Endothelial cell of umbilical vein (primary cell): Measurements from ENCODE around the gene MYO5B. TPM values are rescaled to one million over a fixed set of nuclear protein-coding genes. Genes with fewer than 3 reads are reported as not detected.

Experiments
- BruUV-seq: library from RNA; stranded (reverse); fragments of 400-500 nt; replicated peaks from 2 replicates; lab custom pipeline; 2021; lab: Mats Ljungman, UMichigan
- CTCF ChIA-PET: fragments of 300-600, 350-600 bp; sonication (Branson Sonifier 250); formaldehyde crosslinking; loops from one replicate; lab custom pipeline; 2021; ENCODE audit warnings: antibody characterized with exemption, inconsistent platforms; lab: Charles Lee
- POLR2A ChIA-PET: fragments of 300-600, 350-600 bp; sonication (Branson Sonifier 250); formaldehyde crosslinking; loops from one replicate; lab custom pipeline; 2021; ENCODE audit warnings: antibody characterized with exemption, inconsistent platforms; lab: Charles Lee
- DNase-seq: peaks from one replicate; pipeline ENCODE4 v3.0.0-alpha.2; 2011; ENCODE audit warnings: low read depth, low spot score
- FAIRE-seq: peaks from 2 replicates; lab custom pipeline; 2011; peaks lifted over from hg19 to GRCh38; lab: Jason Lieb, UNC
- H2AFZ ChIP-seq: 2 replicates; pipeline ENCODE4 v1.6.0; 2012; ENCODE audit warnings: low read depth, low read length, control low read depth, inconsistent platforms
- H3K27ac ChIP-seq: 2 replicates; pipeline ENCODE4 v1.5.1; 2011; ENCODE audit warnings: low read depth, mild to moderate bottlenecking, control low read depth, low read length, moderate library complexity; ENCODE audit not compliant: insufficient read depth
- H3K27me3 ChIP-seq, 2 experiments: 2 replicates each; pipeline versions ENCODE4 v1.6.0 to v1.6.1; 2011; ENCODE audit warnings: low read length in 2 of 2, mixed read lengths in 1 of 2; ENCODE audit not compliant: control insufficient read depth in 2 of 2, insufficient read depth in 2 of 2
- H3K36me3 ChIP-seq, 2 experiments: 2 replicates in 1 of 2; 3 replicates in 1 of 2; pipeline ENCODE4 v1.5.1; 2011; ENCODE audit warnings: low read length in 2 of 2, mild to moderate bottlenecking in 1 of 2, moderate library complexity in 1 of 2; ENCODE audit not compliant: control insufficient read depth in 2 of 2, insufficient read depth in 2 of 2; ENCODE audit errors: extremely low read depth in 1 of 2
- H3K4me1 ChIP-seq: 3 replicates; pipeline ENCODE4 v1.5.1; 2011; ENCODE audit warnings: mild to moderate bottlenecking, low read length; ENCODE audit not compliant: control insufficient read depth, insufficient read depth; ENCODE audit errors: extremely low read depth
- H3K4me2 ChIP-seq: 2 replicates; pipeline ENCODE4 v1.6.1; 2011; ENCODE audit warnings: low read length, control low read depth, mixed read lengths; ENCODE audit not compliant: insufficient read depth
- H3K4me3 ChIP-seq, 3 experiments: fragments of 200-600 bp in 1 of 3; sonication (generic), shearing (Covaris generic) in 1 of 3; replicated peaks in 1 of 3; 2 replicates each; pipeline ENCODE4 v1.5.1; 2011 to 2016; ENCODE audit warnings: control low read depth in 3 of 3, low read length in 3 of 3, mild to moderate bottlenecking in 2 of 3, inconsistent platforms in 1 of 3, low read depth in 1 of 3, moderate library complexity in 1 of 3; ENCODE audit not compliant: insufficient read depth in 1 of 3
- H3K79me2 ChIP-seq: 2 replicates; pipeline ENCODE4 v1.6.0; 2012; ENCODE audit warnings: low read length, inconsistent platforms; ENCODE audit not compliant: control insufficient read depth, insufficient read depth
- H3K9ac ChIP-seq: replicated peaks from 2 replicates; pipeline ENCODE3; 2011; ENCODE audit warnings: low read length, control low read depth; ENCODE audit not compliant: insufficient read depth; ENCODE audit errors: extremely low read depth
- H3K9me1 ChIP-seq: replicated peaks from 3 replicates; pipeline ENCODE4 v1.6.0; 2011; ENCODE audit warnings: mild to moderate bottlenecking, low read length; ENCODE audit not compliant: control insufficient read depth, insufficient read depth; ENCODE audit errors: extremely low read depth
- H3K9me3 ChIP-seq: replicated peaks from 2 replicates; pipeline ENCODE4 v1.5.1; 2012; ENCODE audit warnings: low read length, inconsistent platforms; ENCODE audit not compliant: control insufficient read depth, insufficient read depth
- H4K20me1 ChIP-seq: replicated peaks from 2 replicates; pipeline ENCODE3; 2011; ENCODE audit warnings: mild to moderate bottlenecking, low read length; ENCODE audit not compliant: control insufficient read depth, insufficient read depth; ENCODE audit errors: extremely low read depth
- EZH2 ChIP-seq: IDR thresholded peaks from 2 replicates; pipeline ENCODE4 v1.6.1; 2012; ENCODE audit warnings: borderline replicate concordance, low read depth, mild to moderate bottlenecking, moderate library complexity, low read length, inconsistent platforms; ENCODE audit not compliant: severe bottlenecking
- FOS ChIP-seq: IDR thresholded peaks from 2 replicates; pipeline ENCODE4 v1.6.1; 2011; ENCODE audit warnings: mild to moderate bottlenecking, low read length, moderate library complexity, borderline replicate concordance; ENCODE audit not compliant: insufficient read depth
- GATA2 ChIP-seq: IDR thresholded peaks from 2 replicates; pipeline ENCODE4 v1.7.0; 2011; ENCODE audit warnings: low read depth, mild to moderate bottlenecking, moderate library complexity, mixed read lengths, low read length; ENCODE audit not compliant: insufficient read length, insufficient read depth
- JUN ChIP-seq: IDR thresholded peaks from 2 replicates; pipeline ENCODE4 v1.6.1; 2011; ENCODE audit warnings: borderline replicate concordance, low read depth; ENCODE audit not compliant: insufficient read length, insufficient read depth
- MAX ChIP-seq: IDR thresholded peaks from 2 replicates; pipeline ENCODE4 v1.6.1; 2011; ENCODE audit not compliant: insufficient read depth, insufficient read length
- MYC ChIP-seq: IDR thresholded peaks from one replicate; pipeline ENCODE4 v1.6.1; 2011; ENCODE audit warnings: mild to moderate bottlenecking, low read depth, low read length
- POLR2A ChIP-seq: IDR thresholded peaks from 2 replicates; pipeline ENCODE4 v1.6.1; 2012; ENCODE audit warnings: low read depth, mild to moderate bottlenecking, control low read depth, low read length
- POLR2AphosphoS5 ChIP-seq: IDR thresholded peaks from 2 replicates; pipeline ENCODE4 v1.6.1; 2012; ENCODE audit warnings: low read depth, mild to moderate bottlenecking, control low read depth, low read length, moderate library complexity; ENCODE audit not compliant: insufficient read depth
- dilution Hi-C: fragments of 300-500 bp; cut with MboI; formaldehyde crosslinking; loops from one replicate; pipeline ENCODE4 v1.15.0; 2019; ENCODE audit warnings: low sequenced_read_pairs; ENCODE audit not compliant: extremely low pct_ligation_motif_present
- intact Hi-C: fragments of 100-400 bp; cut with micrococcal nuclease; formaldehyde crosslinking; loops from one replicate; pipeline ENCODE4 v1.10.0; 2022
- polyA plus RNA-seq, 4 experiments: library from polyadenylated mRNA; depleted of rRNA in 3 of 4; stranded (reverse) in 3 of 4; unstranded in 1 of 4; fragments of >200 nt; gene quantifications; 2 replicates each; pipeline versions ENCODE4 v1.2.1 to v1.2.3, GENCODE V29; 2011 to 2012; ENCODE audit warnings: missing spikeins in 1 of 4
- total RNA-seq: library from RNA; stranded (reverse); gene quantifications from 2 replicates; pipeline ENCODE4 v1.2.3, GENCODE V29; 2021
- TF ChIP-seq, protein P1 (sequence below), 2 donors: IDR thresholded peaks; 1 replicate in 1 of 2; 2 replicates in 1 of 2; pipeline ENCODE4 v1.5.1; 2011; ENCODE audit warnings: low read length in 2 of 2, mild to moderate bottlenecking in 2 of 2, moderate library complexity in 2 of 2, control low read depth in 1 of 2, inconsistent platforms in 1 of 2, low read depth in 1 of 2; ENCODE audit not compliant: insufficient read depth in 1 of 2; ENCODE audit errors: extremely low read depth in 1 of 2

MYO5B gene
- total and polyA plus RNA-seq, 2 donors (not counting 3 experiments of a cell fraction or from before 2014, with no cell fraction given), result 0.54 to 1.1 TPM

DNA sequence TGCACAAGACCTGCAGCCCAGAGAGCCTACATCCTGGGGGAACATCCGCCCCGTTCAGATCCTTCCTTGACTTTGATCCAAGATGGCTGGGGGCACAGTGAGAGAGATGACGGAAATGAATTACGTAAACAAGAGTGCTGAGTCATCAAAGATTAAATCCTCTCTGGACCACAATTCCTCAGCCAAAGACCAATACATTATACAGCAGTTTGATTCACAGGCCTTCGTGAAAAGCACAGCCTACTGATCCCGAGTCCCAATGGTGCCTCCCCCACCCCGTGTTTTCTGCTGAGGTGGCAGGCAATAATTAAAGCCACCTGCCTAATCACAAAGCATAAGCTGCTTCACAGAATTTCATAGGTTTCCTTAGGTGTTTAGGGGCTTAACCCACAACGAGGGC, 43.0 kb downstream of the MYO5B start:
- Histone ChIP-seq H3K9me3 (no peaks in the 10 kb centered on the region), H4K20me1 (no peaks in the 10 kb centered on the region), H3K9me1 (no peaks in the 10 kb centered on the region), H3K9ac (no peak overlapping the region), H2AFZ (no peak overlapping the region), H3K27ac (no peak overlapping the region), H3K4me3 (no peak overlapping the region), H3K4me1 (no peaks in the 10 kb centered on the region), H3K79me2 (no peaks in the 10 kb centered on the region), H3K4me2 (no peak overlapping the region), H3K27me3 (no peaks in the 10 kb centered on the region), H3K36me3 (no peaks in the 10 kb centered on the region)
- ChIA-PET POLR2A (no interaction called here), CTCF (interaction anchor here (0.7 kb wide), 1 partner anchor 187 kb away, joined by 3 read pairs; no protein-coding TSS in a partner anchor)
- no peak for TF ChIP-seq POLR2A
- TF ChIP-seq, protein P1, sequence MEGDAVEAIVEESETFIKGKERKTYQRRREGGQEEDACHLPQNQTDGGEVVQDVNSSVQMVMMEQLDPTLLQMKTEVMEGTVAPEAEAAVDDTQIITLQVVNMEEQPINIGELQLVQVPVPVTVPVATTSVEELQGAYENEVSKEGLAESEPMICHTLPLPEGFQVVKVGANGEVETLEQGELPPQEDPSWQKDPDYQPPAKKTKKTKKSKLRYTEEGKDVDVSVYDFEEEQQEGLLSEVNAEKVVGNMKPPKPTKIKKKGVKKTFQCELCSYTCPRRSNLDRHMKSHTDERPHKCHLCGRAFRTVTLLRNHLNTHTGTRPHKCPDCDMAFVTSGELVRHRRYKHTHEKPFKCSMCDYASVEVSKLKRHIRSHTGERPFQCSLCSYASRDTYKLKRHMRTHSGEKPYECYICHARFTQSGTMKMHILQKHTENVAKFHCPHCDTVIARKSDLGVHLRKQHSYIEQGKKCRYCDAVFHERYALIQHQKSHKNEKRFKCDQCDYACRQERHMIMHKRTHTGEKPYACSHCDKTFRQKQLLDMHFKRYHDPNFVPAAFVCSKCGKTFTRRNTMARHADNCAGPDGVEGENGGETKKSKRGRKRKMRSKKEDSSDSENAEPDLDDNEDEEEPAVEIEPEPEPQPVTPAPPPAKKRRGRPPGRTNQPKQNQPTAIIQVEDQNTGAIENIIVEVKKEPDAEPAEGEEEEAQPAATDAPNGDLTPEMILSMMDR (IDR thresholded peaks at IDR 0.05; ENCODE audit: extremely low read depth in 1 of 2, insufficient read depth in 1 of 2, low read depth in 1 of 2, low read length in 2 of 2), result no peak
- TF ChIP-seq JUN, result no peak
- TF ChIP-seq POLR2AphosphoS5, result no peak
- no peak for TF ChIP-seq MAX
- no peak for TF ChIP-seq EZH2
- TF ChIP-seq FOS, result no peak
- no peak for TF ChIP-seq MYC
- TF ChIP-seq GATA2, result no peak
- FAIRE-seq (no peak), DNase-seq (no peak)
- dilution Hi-C loops (no loop called here), intact Hi-C loops (no loop called here)
- no TSS peak for BruUV-seq
